GM21529 (cell line): ENCODE measurements around the gene ELAC1.
"Not testable (repeated sequence)": the region's sequence is repeated elsewhere in the genome, so short reads cannot be mapped to it uniquely, and the experiment has no call there.

Experiments
- ATAC-seq: cut with Tn5 transposase; IDR thresholded peaks from one replicate; pipeline ENCODE4 v1.9.1; 2021; ENCODE audit not compliant: unreplicated experiment

ELAC1 gene

GRCh38 chr18:50972404-50972803 is 4.6 kb downstream of the ELAC1 start:
- ATAC-seq = not testable (repeated sequence)

GRCh38 chr18:50973367-50974126 is 5.7 kb downstream of the ELAC1 start:
- ATAC-seq = no peak

DNA sequence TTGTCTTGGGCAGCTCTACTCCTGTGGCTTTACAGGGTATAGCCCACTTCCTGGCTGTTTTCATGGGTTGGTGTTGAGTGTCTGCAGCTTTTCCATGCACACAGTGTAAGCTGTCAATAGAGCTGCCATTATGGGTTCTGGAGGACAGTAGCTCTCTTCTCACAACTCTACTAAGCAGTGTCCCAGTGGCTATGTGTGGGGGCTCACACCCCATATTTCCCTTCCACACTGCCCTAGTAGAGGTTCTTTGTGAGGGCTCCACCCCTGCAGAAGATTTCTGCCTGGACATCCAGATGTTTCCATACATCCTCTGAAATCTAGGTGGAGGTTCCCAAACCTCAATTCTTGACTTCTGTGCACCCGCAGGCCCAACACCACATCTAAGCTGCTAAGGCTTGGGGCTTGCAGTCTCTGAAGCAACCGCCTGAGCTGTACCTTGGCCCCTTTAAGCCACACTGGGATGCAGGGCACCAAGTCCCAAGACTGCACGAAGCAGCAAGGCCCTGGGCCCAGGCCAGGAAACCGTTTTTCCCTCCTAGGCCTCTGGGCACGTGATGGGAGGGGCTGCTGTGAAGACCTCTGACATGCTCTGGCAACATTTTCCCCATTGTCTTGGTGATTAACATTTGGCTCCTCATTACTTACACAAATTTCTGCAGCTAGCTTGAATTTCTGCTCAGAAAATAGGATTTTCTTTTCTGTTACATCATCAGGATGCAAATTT is 9.4 kb downstream of the ELAC1 start:
- ATAC-seq = no peak

GRCh38 chr18:50981381-50981780 is 13.5 kb downstream of the ELAC1 start:
- ATAC-seq = no peak

DNA sequence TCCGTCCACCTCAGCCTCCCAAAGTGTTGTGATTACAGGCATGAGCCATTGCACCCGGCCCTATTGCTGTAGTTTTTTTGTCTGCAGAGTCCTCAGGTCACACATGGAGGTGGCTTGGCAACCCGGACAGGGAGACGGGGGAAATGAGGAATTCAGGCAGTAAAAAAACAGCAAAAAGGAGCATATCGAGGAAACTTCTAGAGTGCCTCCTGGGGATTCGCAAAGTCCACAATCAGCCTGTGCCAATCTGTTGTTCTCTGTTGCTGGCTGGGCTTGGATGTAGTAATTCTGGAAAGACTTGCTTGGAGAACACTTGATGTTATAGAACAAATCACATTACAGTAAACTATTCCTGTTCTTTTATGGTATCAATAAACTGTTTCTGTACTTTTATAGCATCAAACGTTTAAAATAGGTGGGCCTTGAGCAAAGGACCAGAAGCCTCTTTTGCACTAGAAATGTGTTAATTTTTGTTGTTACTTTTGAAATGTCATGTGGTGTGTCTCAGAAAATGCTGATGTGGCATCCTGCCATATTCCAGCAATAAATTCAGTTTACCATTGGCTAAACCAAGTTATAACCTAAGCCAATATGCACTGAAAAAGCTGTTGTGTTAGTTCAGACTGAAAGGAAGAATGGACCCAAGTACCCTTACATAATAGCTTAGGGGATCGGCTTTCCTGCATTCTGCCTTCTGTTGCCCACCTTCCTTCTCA is 14.4 kb downstream of the ELAC1 start:
- ATAC-seq = no peak

- no peak for ATAC-seq
Measured at GRCh38 chr18:50982802-50983179, 15.0 kb downstream of the ELAC1 start.

GRCh38 chr18:50986360-50987087 is 18.7 kb downstream of the ELAC1 start:
- no peak for ATAC-seq

DNA sequence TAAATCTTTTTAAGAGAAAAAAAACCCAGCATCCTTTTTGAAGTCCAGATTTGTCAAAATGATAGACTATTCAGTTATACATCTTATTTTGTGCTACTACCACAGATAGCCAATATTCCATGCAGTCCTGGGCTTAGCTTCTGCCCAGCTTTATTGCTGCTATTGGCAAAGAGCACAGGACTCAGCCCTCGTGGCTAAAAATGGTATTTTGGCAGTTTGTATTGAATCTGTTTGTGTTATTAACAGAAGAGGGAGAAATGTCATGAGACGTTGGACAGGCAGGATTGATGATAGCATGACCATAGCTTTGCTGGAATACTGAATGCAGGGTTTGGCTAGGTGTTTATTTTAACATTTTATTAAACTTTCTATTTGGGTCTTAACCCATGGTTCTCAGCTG is 19.4 kb downstream of the ELAC1 start:
- no peak for ATAC-seq

GRCh38 chr18:50989711-50990110 is 21.9 kb downstream of the ELAC1 start:
- ATAC-seq = no peak

GRCh38 chr18:50992351-50992762 is 24.5 kb downstream of the ELAC1 start:
- no peak for ATAC-seq

DNA sequence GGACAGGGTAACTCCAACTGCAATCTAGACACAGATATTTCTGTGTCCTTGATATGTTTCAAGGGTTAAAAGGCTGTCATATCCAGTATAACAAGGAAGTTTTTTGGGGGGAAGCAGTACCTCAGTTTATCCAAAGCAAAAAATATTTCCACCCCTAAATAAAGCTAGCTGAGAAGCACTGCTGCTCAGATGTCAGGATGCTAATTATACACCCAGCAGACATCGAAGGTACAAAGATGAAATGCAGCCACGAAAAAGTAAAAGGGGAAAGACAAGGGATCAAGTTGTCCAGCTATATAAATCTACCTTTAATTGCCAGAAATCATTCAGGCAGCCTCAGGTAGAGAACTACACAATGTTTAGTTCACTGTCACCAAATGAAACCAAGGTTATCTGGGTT is 26.2 kb downstream of the ELAC1 start:
- ATAC-seq = no peak

- ATAC-seq = not testable (repeated sequence)
Measured at GRCh38 chr18:51003174-51003573, 35.3 kb downstream of the ELAC1 start.

- no peak for ATAC-seq
Measured at GRCh38 chr18:51006061-51006818, 38.4 kb downstream of the ELAC1 start.

DNA sequence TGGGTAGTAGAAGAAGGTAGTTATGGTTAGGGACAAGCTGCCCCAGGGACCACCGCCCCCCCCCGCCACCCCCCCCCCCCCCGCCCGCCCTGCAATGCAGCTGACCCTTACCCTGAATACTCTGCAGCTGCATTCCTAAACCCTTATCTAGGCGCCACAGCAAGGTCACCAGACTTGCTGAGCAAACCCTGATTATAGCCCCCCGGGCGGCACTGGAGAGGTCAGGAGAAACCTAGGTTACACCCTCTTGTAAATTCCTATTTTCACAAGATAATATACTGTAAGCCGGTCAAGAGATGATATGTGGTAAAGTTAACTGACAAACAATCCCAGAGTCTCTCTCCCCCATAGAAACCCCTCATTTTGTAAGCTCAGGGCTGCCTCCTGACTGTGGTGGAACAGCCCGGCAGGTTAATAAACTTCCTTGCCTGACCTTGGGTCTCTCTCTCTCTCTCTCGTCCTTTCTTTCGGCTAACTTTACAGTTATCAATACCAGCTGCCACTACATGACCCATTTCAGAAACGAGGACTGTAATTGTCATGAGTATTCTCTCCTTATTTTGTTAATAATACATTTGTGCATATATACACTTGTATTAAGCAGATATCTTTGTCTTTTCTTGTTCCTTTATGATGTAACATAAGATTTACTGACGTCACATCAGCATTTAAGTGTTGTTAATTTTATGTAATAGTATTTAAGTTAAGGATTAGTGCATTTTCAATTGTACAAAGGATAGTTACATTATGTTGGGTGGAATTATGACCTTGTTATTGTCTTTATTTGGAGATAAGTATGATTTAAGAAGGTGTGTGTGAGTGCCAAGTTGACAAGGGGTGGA is 39.3 kb downstream of the ELAC1 start:
- ATAC-seq = no peak

DNA sequence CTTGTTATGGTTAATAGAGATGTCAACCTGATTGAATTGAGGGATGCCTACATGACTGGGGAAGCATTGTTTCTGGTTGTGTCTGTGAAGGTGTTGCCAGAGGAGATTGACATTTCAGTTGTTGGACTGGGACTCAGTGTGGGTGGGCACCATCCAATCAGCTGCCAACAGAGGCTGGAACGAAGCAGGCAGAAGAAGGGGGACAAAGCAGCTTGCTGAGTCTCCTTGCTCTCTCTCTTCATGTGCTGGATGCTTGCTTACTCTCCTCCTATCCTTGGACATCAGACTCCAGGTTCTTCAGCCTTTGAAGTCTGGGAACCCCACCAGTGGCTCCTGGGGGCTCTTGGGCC is 39.9 kb downstream of the ELAC1 start:
- ATAC-seq = no peak

DNA sequence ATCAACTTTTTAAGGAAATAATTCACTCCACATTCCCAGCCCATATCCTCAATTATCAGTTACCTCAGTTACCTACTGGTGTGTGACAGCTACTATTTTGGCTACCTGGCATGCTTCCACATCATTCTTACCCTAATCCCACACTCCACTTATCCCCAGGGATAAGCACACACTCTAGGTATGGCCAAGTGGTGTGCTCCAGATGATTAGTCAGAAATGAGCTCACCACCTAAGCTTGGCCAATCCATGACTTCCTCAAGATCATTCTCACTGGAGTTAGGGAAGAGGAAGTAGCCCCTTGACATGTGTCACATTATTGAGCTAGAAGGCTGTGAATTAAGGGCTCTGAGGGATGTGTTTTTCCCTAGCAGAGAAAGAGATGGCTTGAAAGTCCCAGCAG is 41.2 kb downstream of the ELAC1 start:
- no peak for ATAC-seq

DNA sequence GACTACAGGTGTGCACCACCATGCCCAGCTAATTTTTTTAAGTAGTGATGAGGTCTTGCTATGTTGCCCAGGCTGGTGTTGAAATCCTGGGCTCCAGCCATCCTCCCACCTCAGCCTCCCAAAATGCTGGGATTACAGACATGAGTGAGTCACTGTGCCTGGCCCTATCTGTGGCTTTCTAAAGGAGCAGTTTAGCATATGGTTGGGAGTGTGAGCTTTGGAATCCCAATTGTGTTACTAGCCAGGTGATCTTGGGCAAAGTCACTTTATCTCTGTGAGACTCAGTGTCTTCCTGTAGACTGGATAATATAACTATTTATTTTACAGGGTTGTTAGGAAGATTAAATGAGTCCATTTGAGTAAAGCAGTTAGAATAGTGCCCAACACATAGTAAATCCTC is 42.4 kb downstream of the ELAC1 start:
- ATAC-seq = no peak

DNA sequence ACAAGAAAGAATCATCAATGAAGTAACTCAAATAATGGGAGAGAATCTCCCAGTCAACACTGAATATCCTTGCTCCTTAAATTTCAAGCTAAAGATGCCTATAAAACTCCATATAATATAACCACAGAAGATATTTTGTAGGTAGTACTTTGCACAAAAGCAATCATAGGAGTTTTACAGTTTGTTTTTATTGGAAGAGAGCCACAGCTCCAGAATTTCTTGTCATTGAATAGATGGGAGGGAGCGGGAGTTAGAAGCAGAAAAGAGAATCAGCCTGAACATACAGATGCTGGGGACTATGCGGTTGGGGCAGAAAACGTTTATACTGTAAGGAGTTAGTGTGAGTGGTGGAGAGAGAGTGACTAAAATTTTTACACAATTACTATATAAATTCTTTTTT is 43.9 kb downstream of the ELAC1 start:
- no peak for ATAC-seq

DNA sequence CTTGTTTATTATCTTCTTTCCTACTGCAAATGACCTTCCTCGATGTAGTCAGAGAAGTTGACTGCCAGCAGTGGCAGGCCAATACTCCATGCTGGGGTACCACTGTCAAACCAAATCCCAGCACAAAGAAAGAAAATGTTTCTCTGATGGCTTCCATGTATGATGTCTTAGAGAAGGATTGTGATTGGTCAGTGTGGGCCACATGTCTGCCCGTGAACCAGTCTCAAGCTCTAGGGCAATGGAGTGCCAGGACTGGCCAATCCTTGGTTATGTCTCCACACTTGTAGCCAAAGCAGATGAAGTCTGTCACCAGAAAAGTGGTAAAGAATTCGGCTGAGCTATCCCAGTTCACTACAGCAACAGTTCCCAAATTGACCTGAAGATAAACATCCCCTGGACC is 44.6 kb downstream of the ELAC1 start:
- ATAC-seq = no peak

DNA sequence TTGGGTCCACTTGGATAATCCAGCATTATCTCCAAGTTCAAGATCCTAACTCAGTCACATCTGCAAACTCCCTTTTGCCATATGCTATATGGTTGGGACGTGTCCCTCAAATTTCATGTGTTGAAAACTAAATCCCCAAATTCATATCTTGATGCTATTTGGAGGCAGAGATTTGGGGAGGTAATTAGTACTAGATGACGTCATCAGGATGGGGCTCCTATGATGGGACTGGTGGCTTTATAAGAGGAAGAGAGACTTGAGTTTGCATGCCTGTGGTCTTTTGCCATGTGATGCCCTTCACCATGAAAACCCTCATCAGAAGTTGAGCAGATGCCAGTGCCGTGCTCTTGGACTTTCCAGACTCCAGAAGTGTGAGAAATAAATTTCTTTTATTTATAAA is 45.4 kb downstream of the ELAC1 start:
- ATAC-seq = no peak
